GM12873 (cell line): ENCODE data around the gene NGRN.

Source experiments
- CTCF ChIP-seq: IDR thresholded peaks from 2 replicates; pipeline ENCODE4 v1.5.1; 2012; ENCODE audit warnings: low read depth, mild to moderate bottlenecking, moderate library complexity, low read length, control low read depth; ENCODE audit not compliant: insufficient read depth; ENCODE audit errors: missing control alignments

The NGRN gene

GRCh38 chr15:90286678-90287077, 21.2 kb downstream of the NGRN start:
- peak; percentile 63 for TF ChIP-seq CTCF

DNA sequence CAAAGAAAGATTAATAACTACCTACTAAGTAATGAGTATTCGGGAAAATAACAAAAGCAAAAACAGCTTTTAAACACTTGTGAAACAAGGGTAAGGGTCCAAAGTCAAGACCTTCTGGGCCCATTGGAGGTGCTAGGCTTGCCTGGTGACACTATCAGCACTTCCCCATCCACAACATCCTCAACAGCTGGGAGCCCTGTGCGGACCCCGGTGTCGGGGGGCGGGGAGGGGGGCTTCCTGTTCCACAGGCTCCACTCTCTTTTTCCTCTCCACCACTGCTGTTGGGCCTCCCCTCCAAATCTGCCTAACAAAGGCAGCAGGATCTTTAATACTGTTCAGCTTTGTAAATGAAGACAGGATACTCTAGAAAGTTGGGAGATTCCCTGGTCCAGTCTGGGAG, 21.6 kb downstream of the NGRN start:
- TF ChIP-seq CTCF: no peak

GRCh38 chr15:90287946-90288345, 22.5 kb downstream of the NGRN start:
- TF ChIP-seq CTCF: no peak

GRCh38 chr15:90291679-90292356, 26.3 kb downstream of the NGRN start:
- no peak for TF ChIP-seq CTCF

GRCh38 chr15:90293040-90293810, 27.8 kb downstream of the NGRN start:
- TF ChIP-seq CTCF: peak; percentile 92

- no peak for TF ChIP-seq CTCF
Measured at GRCh38 chr15:90294159-90294558, 28.7 kb downstream of the NGRN start.

DNA sequence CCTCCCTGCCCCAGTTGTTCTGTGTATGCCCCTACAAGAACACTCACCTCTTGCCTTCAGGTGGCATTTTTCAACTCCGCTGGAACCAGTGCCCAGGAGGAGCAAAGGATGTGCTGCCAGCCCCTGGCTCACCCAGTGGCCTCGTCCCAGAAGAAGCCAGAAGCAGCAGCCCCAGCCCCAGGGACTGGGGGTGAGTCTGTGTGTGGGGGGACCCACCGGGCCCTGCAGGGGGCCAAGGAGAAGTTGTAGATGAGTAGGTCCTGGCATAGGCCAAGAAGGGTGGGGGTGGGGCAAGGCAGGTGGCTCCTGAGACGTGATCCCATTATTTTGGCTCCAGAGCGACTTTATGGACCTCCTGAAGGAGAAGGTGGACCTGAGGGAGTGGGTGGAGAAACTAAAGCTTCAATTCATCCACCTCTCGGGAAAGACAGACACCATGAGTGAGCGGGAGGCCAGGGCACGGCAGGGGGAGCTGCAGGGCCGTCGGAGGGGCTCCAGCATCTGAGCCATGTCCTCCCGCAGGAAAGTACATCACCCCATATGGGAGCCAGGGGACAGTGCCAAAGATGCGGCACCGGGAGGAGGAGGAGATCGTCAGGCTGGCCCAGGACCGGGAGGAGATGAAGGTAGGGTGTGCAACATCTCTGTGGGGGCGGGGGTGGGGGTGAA, 29.3 kb downstream of the NGRN start:
- TF ChIP-seq CTCF: no peak
